Bronchial epithelial cell (primary cell): ENCODE results near the gene ITSN1. TPM values are rescaled to one million over a fixed set of nuclear protein-coding genes. Genes with fewer than 3 reads are reported as not detected.

Source experiments
- DNase-seq: peaks from one replicate; pipeline ENCODE4 v3.0.0-alpha.2; 2010; ENCODE audit warnings: low read depth
- FAIRE-seq: peaks from 2 replicates; lab custom pipeline; 2011; peaks lifted over from hg19 to GRCh38; lab: Jason Lieb, UNC
- H3K27me3 ChIP-seq: 2 replicates; pipeline ENCODE4 v1.5.1; 2011; ENCODE audit warnings: low read length; ENCODE audit not compliant: control insufficient read depth, insufficient read depth
- H3K36me3 ChIP-seq: 2 replicates; pipeline ENCODE4 v1.5.1; 2011; ENCODE audit warnings: low read length; ENCODE audit not compliant: control insufficient read depth, insufficient read depth
- H3K4me3 ChIP-seq: 2 replicates; pipeline ENCODE4 v1.5.1; 2011; ENCODE audit warnings: mild to moderate bottlenecking, low read depth, low read length, control low read depth
- total RNA-seq: library from RNA; depleted of rRNA; stranded (reverse); fragments of >200 nt; gene quantifications from 2 replicates; pipeline ENCODE4 v1.2.1, GENCODE V29; 2014
- TF ChIP-seq, protein P1 (sequence below): IDR thresholded peaks from 2 replicates; pipeline ENCODE4 v1.5.1; 2011; ENCODE audit warnings: mild to moderate bottlenecking, moderate library complexity, low read length, control low read depth, inconsistent platforms; ENCODE audit not compliant: insufficient read depth, severe bottlenecking

The ITSN1 gene
- total RNA-seq, 1 donor from 2014 or later, result 15.0 TPM

DNA sequence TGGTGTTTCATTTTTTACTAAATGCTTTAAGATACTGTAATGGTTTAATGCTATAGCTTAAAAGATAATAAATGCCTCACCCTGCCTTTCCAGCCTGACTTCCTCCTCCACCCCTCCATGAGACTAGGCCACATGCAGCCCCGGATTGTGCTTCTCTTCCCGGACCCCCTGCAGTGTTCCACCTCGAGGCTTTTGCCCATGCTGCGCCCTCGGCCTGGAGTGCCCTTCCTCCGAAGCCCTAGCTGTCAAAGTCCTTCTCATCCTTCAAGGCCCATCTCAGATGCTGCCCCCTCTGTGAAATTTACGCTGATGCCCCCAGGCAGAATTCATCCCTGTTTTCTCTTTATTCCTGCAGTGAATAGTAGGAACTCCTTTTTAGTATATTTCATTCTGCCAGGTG lies 174.8 kb downstream of the ITSN1 start:
- Histone ChIP-seq H3K27me3 (no peaks in the 10 kb centered on the region), H3K36me3 (peaks cover 5% of the 10 kb centered on the region), H3K4me3 (no peak overlapping the region)
- DNase-seq (no peak), FAIRE-seq (no peak)
- TF ChIP-seq, protein P1, sequence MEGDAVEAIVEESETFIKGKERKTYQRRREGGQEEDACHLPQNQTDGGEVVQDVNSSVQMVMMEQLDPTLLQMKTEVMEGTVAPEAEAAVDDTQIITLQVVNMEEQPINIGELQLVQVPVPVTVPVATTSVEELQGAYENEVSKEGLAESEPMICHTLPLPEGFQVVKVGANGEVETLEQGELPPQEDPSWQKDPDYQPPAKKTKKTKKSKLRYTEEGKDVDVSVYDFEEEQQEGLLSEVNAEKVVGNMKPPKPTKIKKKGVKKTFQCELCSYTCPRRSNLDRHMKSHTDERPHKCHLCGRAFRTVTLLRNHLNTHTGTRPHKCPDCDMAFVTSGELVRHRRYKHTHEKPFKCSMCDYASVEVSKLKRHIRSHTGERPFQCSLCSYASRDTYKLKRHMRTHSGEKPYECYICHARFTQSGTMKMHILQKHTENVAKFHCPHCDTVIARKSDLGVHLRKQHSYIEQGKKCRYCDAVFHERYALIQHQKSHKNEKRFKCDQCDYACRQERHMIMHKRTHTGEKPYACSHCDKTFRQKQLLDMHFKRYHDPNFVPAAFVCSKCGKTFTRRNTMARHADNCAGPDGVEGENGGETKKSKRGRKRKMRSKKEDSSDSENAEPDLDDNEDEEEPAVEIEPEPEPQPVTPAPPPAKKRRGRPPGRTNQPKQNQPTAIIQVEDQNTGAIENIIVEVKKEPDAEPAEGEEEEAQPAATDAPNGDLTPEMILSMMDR, result no peak

DNA sequence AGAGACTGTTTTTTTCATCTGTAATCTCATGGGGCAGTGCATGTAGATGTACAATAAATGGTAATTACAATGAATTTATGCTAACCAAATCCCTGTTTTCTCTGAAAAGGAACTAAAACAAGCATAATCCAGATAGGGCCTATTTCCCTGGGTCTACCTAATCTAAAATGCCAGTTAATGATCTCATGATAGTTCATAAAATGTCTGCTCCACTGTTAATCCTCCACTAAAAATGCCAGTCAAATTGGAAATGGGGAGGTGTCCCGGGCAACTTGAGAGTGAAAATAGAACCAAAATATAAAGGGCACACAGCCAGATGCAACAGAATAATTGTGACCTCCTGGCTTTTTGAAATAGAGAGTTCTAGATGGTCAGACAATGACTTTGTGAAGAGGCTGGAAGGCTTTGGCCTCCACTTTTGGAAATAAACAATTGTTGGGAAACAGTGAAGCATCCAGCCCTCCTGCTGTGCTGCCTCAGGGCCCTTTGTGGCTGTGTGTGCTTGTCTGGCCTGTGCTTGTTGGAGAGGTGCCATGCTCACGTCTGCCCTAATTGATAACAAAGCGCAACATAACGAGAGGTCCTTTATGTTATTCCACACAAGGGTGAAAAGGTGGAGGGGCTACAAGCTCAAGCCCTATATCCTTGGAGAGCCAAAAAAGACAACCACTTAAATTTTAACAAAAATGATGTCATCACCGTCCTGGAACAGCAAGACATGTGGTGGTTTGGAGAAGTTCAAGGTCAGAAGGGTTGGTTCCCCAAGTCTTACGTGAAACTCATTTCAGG lies 175.6 kb downstream of the ITSN1 start:
- FAIRE-seq (no peak), DNase-seq (no peak)
- TF ChIP-seq, protein P1, result no peak
- Histone ChIP-seq H3K4me3 (no peak overlapping the region), H3K27me3 (no peaks in the 10 kb centered on the region), H3K36me3 (peaks cover 5% of the 10 kb centered on the region)

DNA sequence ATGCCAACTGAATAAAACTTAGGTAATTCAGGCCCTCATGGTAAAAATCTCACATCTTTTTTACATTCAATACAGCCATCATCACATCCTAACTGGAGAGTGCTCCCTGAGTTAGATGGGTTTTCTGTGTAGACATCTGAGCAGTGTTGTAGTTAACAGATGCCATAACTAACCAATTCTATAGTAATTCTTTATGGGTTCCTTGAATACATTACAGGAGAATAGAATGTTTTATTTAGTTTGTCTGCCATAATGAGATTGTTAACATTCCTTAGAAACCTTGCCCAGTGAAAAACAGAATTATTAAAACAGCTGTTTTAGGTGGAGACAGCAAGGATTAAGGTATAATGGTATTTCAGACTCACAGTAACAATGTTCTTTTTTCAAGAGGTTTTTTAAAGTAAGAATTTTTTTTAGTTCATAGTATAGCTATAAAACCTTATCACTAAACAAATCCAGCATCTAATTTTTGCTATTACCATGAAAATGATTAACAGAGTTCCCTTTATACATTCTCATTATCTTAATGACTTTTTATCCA lies 178.0 kb downstream of the ITSN1 start:
- Histone ChIP-seq H3K27me3 (no peaks in the 10 kb centered on the region), H3K36me3 (peaks cover 4% of the 10 kb centered on the region), H3K4me3 (no peak overlapping the region)
- DNase-seq (no peak), FAIRE-seq (no peak)
- TF ChIP-seq, protein P1, result no peak

DNA sequence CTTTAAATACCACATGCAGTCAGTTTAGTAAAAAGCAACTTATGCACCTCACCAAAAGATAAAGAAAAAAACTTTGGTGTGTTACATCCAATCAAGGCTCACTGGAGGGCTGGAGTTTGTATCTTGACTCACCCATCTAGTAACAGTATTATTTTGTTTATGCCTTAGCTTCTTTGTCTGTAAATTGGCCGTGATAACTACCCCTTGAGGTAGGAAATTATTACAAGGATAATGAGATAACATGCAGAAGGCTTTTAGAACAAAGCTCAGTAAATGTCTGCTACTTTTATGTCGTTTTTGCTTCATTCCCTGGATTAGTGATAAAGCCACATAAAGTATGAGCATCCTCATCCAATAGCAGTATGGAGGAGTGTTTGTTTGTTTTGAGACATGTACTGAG lies 178.5 kb downstream of the ITSN1 start:
- FAIRE-seq (no peak), DNase-seq (no peak)
- Histone ChIP-seq H3K4me3 (no peak overlapping the region), H3K27me3 (no peaks in the 10 kb centered on the region), H3K36me3 (peaks cover 2% of the 10 kb centered on the region)
- TF ChIP-seq, protein P1, result no peak

DNA sequence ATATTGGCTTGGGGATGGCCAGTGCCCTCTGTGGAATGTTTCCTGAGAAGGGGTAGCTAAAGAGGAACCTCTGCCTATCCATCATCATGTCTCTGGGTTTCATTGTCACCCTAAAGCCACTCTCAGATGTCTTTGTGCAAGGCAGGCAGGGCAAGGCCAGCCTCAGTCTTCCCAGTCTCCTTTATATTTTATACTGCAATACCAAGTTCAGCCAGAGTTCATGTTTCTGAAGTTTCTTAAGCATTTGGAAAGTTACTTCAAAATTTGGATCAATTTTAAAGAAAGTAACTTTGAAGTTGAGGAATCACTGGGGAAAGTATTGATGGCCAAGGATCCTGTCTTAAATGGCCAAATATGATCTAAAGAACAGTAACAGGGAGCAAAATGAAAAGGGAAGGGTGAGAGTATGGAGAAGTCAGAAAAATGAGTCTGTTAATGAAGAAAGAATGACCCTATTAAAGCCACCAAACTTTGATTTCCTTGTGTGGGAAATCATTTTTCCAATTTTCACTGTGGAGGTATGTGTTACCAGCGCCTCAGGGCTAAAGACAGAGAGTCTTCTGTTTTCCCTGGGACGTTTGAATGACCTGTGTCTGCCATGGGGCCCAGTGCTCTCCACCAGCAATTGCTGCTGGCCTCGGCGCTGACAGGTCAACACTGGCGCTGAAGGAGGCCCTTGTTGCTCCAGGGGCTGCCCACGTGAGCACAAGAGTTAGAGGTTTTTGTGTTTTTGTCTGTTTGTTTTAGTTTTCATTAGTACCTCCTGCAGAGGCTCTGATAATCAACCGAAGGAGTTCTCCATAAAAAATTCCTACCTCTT lies 179.4 kb downstream of the ITSN1 start:
- Histone ChIP-seq H3K4me3 (no peak overlapping the region), H3K36me3 (peaks cover 2% of the 10 kb centered on the region), H3K27me3 (no peaks in the 10 kb centered on the region)
- DNase-seq, result no peak
- no peak for FAIRE-seq
- TF ChIP-seq, protein P1, result no peak
